ENCODE measurements around the gene ADAMTS9.

ADAMTS9 gene

GRCh38 chr3:64674591-64675076 is 13.2 kb downstream of the ADAMTS9 start:
- no peaks in the 10 kb centered on the region for H3K27me3 ChIP-seq (ENCODE audit: insufficient read depth, low read length, poor library complexity, severe bottlenecking)
- H2AFZ ChIP-seq (ENCODE audit: low read length) = no peak overlapping the region
- TF ChIP-seq CTCF (conservative IDR thresholded peaks at IDR 0.05; ENCODE audit: low read length) (no peak), EZH2phosphoT487 (IDR thresholded peaks at IDR 0.05; ENCODE audit: borderline replicate concordance) (no peak)
- H3K9me3 ChIP-seq (ENCODE audit: insufficient read depth, low read depth, low read length) = no peaks in the 10 kb centered on the region
- H3K4me2 ChIP-seq (ENCODE audit: low read depth, low read length, poor library complexity, severe bottlenecking) = no peak overlapping the region
- H3K4me3 ChIP-seq (ENCODE audit: low read length, poor library complexity, severe bottlenecking) = no peak overlapping the region
- no peaks in the 10 kb centered on the region for H3K4me1 ChIP-seq (ENCODE audit: insufficient read depth, low read length, poor library complexity, severe bottlenecking)
- H3F3A ChIP-seq (ENCODE audit: low read depth) = no peaks in the 10 kb centered on the region
- no peak overlapping the region for H3K9ac ChIP-seq (ENCODE audit: low read depth, low read length, poor library complexity, severe bottlenecking)
- no peaks in the 10 kb centered on the region for H3K79me2 ChIP-seq (ENCODE audit: insufficient read depth, low read length)
- no peaks in the 10 kb centered on the region for H3K36me3 ChIP-seq (ENCODE audit: insufficient read depth, low read length)
- no peaks in the 10 kb centered on the region for H4K20me1 ChIP-seq (ENCODE audit: insufficient read depth, low read length, poor library complexity, severe bottlenecking)
- no peaks in the 10 kb centered on the region for H3K9me2 ChIP-seq (replicated peaks; ENCODE audit: low read depth, low read length)

GRCh38 chr3:64673159-64673715 is 14.6 kb downstream of the ADAMTS9 start:
- H4K20me1 ChIP-seq (ENCODE audit: insufficient read depth, low read length, poor library complexity, severe bottlenecking) = no peaks in the 10 kb centered on the region
- H3K4me2 ChIP-seq (ENCODE audit: low read depth, low read length, poor library complexity, severe bottlenecking) = no peak overlapping the region
- no peak overlapping the region for H3K4me3 ChIP-seq (ENCODE audit: low read length, poor library complexity, severe bottlenecking)
- TF ChIP-seq EZH2phosphoT487 (IDR thresholded peaks at IDR 0.05; ENCODE audit: borderline replicate concordance) (no peak), CTCF (conservative IDR thresholded peaks at IDR 0.05; ENCODE audit: low read length) (no peak)
- no peaks in the 10 kb centered on the region for H3K4me1 ChIP-seq (ENCODE audit: insufficient read depth, low read length, poor library complexity, severe bottlenecking)
- no peak overlapping the region for H2AFZ ChIP-seq (ENCODE audit: low read length)
- no peaks in the 10 kb centered on the region for H3K9me2 ChIP-seq (replicated peaks; ENCODE audit: low read depth, low read length)
- H3K9me3 ChIP-seq (ENCODE audit: insufficient read depth, low read depth, low read length) = peaks cover 2% of the 10 kb centered on the region; the same call in 1 of the 2 replicates
- H3K79me2 ChIP-seq (ENCODE audit: insufficient read depth, low read length) = no peaks in the 10 kb centered on the region
- H3K36me3 ChIP-seq (ENCODE audit: insufficient read depth, low read length) = no peaks in the 10 kb centered on the region
- no peak overlapping the region for H3K9ac ChIP-seq (ENCODE audit: low read depth, low read length, poor library complexity, severe bottlenecking)
- no peaks in the 10 kb centered on the region for H3K27me3 ChIP-seq (ENCODE audit: insufficient read depth, low read length, poor library complexity, severe bottlenecking)
- no peaks in the 10 kb centered on the region for H3F3A ChIP-seq (ENCODE audit: low read depth)

- no peak overlapping the region for H3K4me3 ChIP-seq (ENCODE audit: low read length, poor library complexity, severe bottlenecking)
- H3K36me3 ChIP-seq (ENCODE audit: insufficient read depth, low read length) = no peaks in the 10 kb centered on the region
- no peaks in the 10 kb centered on the region for H4K20me1 ChIP-seq (ENCODE audit: insufficient read depth, low read length, poor library complexity, severe bottlenecking)
- no peaks in the 10 kb centered on the region for H3F3A ChIP-seq (ENCODE audit: low read depth)
- H3K9me3 ChIP-seq (ENCODE audit: insufficient read depth, low read depth, low read length) = peaks cover 2% of the 10 kb centered on the region; the same call in 1 of the 2 replicates
- H3K4me1 ChIP-seq (ENCODE audit: insufficient read depth, low read length, poor library complexity, severe bottlenecking) = no peaks in the 10 kb centered on the region
- no peak overlapping the region for H3K9ac ChIP-seq (ENCODE audit: low read depth, low read length, poor library complexity, severe bottlenecking)
- H3K27me3 ChIP-seq (ENCODE audit: insufficient read depth, low read length, poor library complexity, severe bottlenecking) = no peaks in the 10 kb centered on the region
- TF ChIP-seq CTCF (conservative IDR thresholded peaks at IDR 0.05; ENCODE audit: low read length) (no peak), EZH2phosphoT487 (IDR thresholded peaks at IDR 0.05; ENCODE audit: borderline replicate concordance) (no peak)
- H2AFZ ChIP-seq (ENCODE audit: low read length) = no peak overlapping the region
- H3K9me2 ChIP-seq (replicated peaks; ENCODE audit: low read depth, low read length) = no peaks in the 10 kb centered on the region
- no peaks in the 10 kb centered on the region for H3K79me2 ChIP-seq (ENCODE audit: insufficient read depth, low read length)
- no peak overlapping the region for H3K4me2 ChIP-seq (ENCODE audit: low read depth, low read length, poor library complexity, severe bottlenecking)
Measured at GRCh38 chr3:64668582-64669510, 19.0 kb downstream of the ADAMTS9 start.

Data from Loucy (cell line).